Measurements from ENCODE around the gene HIP1. TPM values are rescaled to one million over a fixed set of nuclear protein-coding genes. Genes with fewer than 3 reads are reported as not detected.
A peak's percentile ranks its signal among the peaks of the same experiment; 100 is the strongest.
"Not testable (repeated sequence)": the region's sequence is repeated elsewhere in the genome, so short reads cannot be mapped to it uniquely, and the experiment has no call there.

The HIP1 gene
- total and polyA plus RNA-seq, 9 of the 15 experiments (the other 6 are each of a cell fraction or from before 2014, with no cell fraction given), result 2.4 to 13.7 (median 9.5) TPM

DNA sequence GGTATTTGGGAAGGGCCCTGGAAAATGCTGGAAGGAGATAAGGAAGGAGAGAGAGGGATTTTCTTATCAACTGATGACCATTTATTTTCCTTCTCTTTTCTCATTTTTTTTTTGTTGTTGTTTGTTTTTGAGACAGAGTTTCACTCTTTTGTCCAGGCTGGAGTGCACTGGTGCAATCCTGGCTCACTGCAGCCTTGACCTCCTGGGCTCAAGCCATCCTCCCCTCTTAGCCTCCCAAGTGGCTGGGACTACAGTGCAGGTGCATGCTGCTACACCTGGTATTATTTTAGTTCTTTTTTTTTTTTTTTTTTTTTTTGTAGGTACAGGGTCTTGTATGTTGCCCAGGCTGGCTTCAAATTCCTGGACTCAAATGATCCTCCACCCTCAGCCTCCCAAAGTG is 52.2 kb downstream of the HIP1 start (continued):
- no peak for TF ChIP-seq HNRNPK (IDR thresholded peaks at IDR 0.05; ENCODE audit: low read depth, low read length, poor library complexity, severe bottlenecking)
- TF ChIP-seq CHD1 (IDR thresholded peaks at IDR 0.05; ENCODE audit: low read length), result no peak
- no peak for TF ChIP-seq TBL1XR1 (IDR thresholded peaks at IDR 0.05; ENCODE audit: low read length in 2 of 2)
- TF ChIP-seq, protein P1, sequence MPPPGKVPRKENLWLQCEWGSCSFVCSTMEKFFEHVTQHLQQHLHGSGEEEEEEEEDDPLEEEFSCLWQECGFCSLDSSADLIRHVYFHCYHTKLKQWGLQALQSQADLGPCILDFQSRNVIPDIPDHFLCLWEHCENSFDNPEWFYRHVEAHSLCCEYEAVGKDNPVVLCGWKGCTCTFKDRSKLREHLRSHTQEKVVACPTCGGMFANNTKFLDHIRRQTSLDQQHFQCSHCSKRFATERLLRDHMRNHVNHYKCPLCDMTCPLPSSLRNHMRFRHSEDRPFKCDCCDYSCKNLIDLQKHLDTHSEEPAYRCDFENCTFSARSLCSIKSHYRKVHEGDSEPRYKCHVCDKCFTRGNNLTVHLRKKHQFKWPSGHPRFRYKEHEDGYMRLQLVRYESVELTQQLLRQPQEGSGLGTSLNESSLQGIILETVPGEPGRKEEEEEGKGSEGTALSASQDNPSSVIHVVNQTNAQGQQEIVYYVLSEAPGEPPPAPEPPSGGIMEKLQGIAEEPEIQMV (tag; conservative IDR thresholded peaks at IDR 0.05; ENCODE audit: low read depth), result no peak

GRCh38 chr7:75682052-75682451 is 56.7 kb downstream of the HIP1 start:
- DNase-seq (ENCODE audit: extremely low read depth in 1 of 4, low spot score in 3 of 4); FAIRE-seq; in situ Hi-C loops (cut with MboI): not testable (repeated sequence)

More at GRCh38 chr7:75682052-75682451, 56.7 kb downstream of the HIP1 start:
- POLR2A ChIA-PET; H3K9me3 ChIP-seq (replicated peaks; ENCODE audit: control insufficient read depth, insufficient read depth, low read depth, low read length); intact Hi-C loops (cut with micrococcal nuclease); H3K9me1 ChIP-seq (ENCODE audit: control insufficient read depth, insufficient read depth, low read length); H4K20me1 ChIP-seq (replicated peaks; ENCODE audit: control insufficient read depth, insufficient read depth, low read length); BruUV-seq (replicated peaks); H2AFZ ChIP-seq (ENCODE audit: low read depth, low read length); H3K4me2 ChIP-seq (ENCODE audit: insufficient read depth, low read length); H3K36me3 ChIP-seq (ENCODE audit: control insufficient read depth, insufficient read depth, low read length); H3K79me2 ChIP-seq (ENCODE audit: control insufficient read depth, insufficient read depth, low read length); H3K27me3 ChIP-seq (ENCODE audit: control insufficient read depth in 2 of 2, insufficient read depth in 2 of 2, low read length in 2 of 2); ATAC-seq; H3K4me3 ChIP-seq; H3K27ac ChIP-seq (ENCODE audit: extremely low read depth, low read depth, low read length); H3K4me1 ChIP-seq (replicated peaks in 1 of 2; ENCODE audit: control insufficient read depth in 2 of 2, insufficient read depth in 2 of 2, low read length in 2 of 2); H3K9ac ChIP-seq (ENCODE audit: insufficient read depth in 1 of 2, low read depth in 2 of 2, low read length in 2 of 2): not testable (repeated sequence)
- CTCF ChIA-PET (ENCODE audit: low intra/inter-chr PET ratio), result interaction anchor here (0.6 kb wide), 1 partner anchor 53 kb away, joined by 3 read pairs; no protein-coding TSS in a partner anchor
- 0 out of 2 replicates have a peak, but pooled peaks have one; percentile 43 for TF ChIP-seq SMARCA5 (IDR thresholded peaks at IDR 0.05)
- TF ChIP-seq ZNF384 (IDR thresholded peaks at IDR 0.05; ENCODE audit: low read depth, low read length), result peak; percentile 50
- TF ChIP-seq DPF2 (IDR thresholded peaks at IDR 0.05), result peak; percentile 31; the same call in 1 of the 2 replicates
- TF ChIP-seq MAFG (tag; conservative IDR thresholded peaks at IDR 0.05), result 0 out of 2 replicates have a peak, but pooled peaks have one; percentile 5
- peak; percentile 54; the same call in 1 of the 2 replicates for TF ChIP-seq EGR1 (conservative IDR thresholded peaks at IDR 0.05)
- TF ChIP-seq, protein P2, sequence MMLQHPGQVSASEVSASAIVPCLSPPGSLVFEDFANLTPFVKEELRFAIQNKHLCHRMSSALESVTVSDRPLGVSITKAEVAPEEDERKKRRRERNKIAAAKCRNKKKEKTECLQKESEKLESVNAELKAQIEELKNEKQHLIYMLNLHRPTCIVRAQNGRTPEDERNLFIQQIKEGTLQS (IDR thresholded peaks at IDR 0.05), result peak; percentile 60
- TF ChIP-seq, protein P2 (CRISPR knock-in tag; conservative IDR thresholded peaks at IDR 0.05), result not testable (repeated sequence)
- peak; percentile 41; the same call in 1 of the 2 replicates for TF ChIP-seq NFE2 (IDR thresholded peaks at IDR 0.05; ENCODE audit: low read depth)
- TF ChIP-seq KDM1A (IDR thresholded peaks at IDR 0.05), result peak in 1 of 2 experiments; percentile 19; a peak in 1 of 4 replicates
- 31% methylated on average over 6 of the region's 6 CpGs for WGBS (ENCODE audit: insufficient coverage, low coverage, missing lambda C conversion rate)
